ENCODE data around the gene ZNF574.

DNA sequence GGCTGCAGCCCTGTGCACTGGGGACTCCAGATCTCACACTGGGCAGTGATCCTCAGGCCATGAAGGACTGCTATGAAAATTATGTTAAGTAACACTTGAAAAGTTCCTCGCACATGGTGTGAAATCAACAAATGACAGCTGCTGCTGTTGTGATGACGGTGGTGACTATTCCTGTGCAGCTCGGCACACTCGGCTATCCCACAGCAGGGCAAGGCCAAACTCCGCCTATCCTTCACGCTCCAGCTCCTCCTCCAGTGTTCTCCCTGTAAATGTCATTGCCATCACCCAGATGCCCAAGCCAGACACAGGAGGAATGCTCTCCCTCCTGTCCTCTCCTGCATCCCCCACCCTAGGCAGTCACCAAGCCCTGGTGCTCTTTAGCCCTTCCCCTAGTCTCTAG is 37.3 kb upstream of the ZNF574 start:
- TF ChIP-seq, protein P1, sequence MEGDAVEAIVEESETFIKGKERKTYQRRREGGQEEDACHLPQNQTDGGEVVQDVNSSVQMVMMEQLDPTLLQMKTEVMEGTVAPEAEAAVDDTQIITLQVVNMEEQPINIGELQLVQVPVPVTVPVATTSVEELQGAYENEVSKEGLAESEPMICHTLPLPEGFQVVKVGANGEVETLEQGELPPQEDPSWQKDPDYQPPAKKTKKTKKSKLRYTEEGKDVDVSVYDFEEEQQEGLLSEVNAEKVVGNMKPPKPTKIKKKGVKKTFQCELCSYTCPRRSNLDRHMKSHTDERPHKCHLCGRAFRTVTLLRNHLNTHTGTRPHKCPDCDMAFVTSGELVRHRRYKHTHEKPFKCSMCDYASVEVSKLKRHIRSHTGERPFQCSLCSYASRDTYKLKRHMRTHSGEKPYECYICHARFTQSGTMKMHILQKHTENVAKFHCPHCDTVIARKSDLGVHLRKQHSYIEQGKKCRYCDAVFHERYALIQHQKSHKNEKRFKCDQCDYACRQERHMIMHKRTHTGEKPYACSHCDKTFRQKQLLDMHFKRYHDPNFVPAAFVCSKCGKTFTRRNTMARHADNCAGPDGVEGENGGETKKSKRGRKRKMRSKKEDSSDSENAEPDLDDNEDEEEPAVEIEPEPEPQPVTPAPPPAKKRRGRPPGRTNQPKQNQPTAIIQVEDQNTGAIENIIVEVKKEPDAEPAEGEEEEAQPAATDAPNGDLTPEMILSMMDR (conservative IDR thresholded peaks at IDR 0.05; ENCODE audit: low read length), result no peak
- TF ChIP-seq EZH2phosphoT487 (IDR thresholded peaks at IDR 0.05; ENCODE audit: borderline replicate concordance), result no peak

Data from Loucy (cell line).